K562 (cell line): ENCODE measurements around the gene EME1. TPM values are rescaled to one million over a fixed set of nuclear protein-coding genes. Genes with fewer than 3 reads are reported as not detected.
A peak's percentile ranks its signal among the peaks of the same experiment; 100 is the strongest.

Experiments
- BDP1 ChIP-seq: IDR thresholded peaks from 3 replicates; pipeline ENCODE4 v1.6.1; 2011; ENCODE audit not compliant: insufficient read length, insufficient read depth
- CREB1 ChIP-seq, 2 experiments: sonication (generic) in 1 of 2; formaldehyde crosslinking in 1 of 2; IDR thresholded peaks; 2 replicates each; pipeline versions ENCODE4 v1.6.1 to v1.8.0; 2012 to 2022; ENCODE audit warnings: inconsistent platforms in 1 of 2, mild to moderate bottlenecking in 1 of 2, missing genetic modification reagents in 1 of 2, moderate library complexity in 1 of 2
- CREBBP ChIP-seq: IDR thresholded peaks from one replicate; pipeline ENCODE4 v1.6.1; 2012; ENCODE audit warnings: low read depth, mild to moderate bottlenecking, control low read depth, inconsistent platforms, low read length
- MCM5 ChIP-seq: fragments of 450-650 bp; IDR thresholded peaks from 2 replicates; pipeline ENCODE4 v1.6.1; 2016; ENCODE audit warnings: low read depth
- NR2C2 ChIP-seq, 2 experiments: fragments of 200-800 bp in 1 of 2; sonication (Bioruptor generic) in 1 of 2; sonication (generic) in 1 of 2; formaldehyde crosslinking in 1 of 2; IDR thresholded peaks; 2 replicates each; pipeline versions ENCODE4 v1.6.1 to v1.8.0; 2016 to 2022; ENCODE audit warnings: mild to moderate bottlenecking in 1 of 2, missing compliant biosample characterization in 1 of 2, missing genetic modification characterization in 1 of 2, missing genetic modification reagents in 1 of 2
- PCBP1 ChIP-seq: fragments of 200-400 bp; formaldehyde crosslinking; IDR thresholded peaks from 2 replicates; pipeline ENCODE4 v1.6.1; 2018; ENCODE audit warnings: mild to moderate bottlenecking, low read depth, low read length; ENCODE audit not compliant: poor library complexity, severe bottlenecking
- PHF20 ChIP-seq: fragments of 450-650 bp; IDR thresholded peaks from 2 replicates; pipeline ENCODE4 v1.6.1; 2018; ENCODE audit not compliant: partially characterized antibody
- PTTG1 ChIP-seq: fragments of 450-650 bp; IDR thresholded peaks from 2 replicates; pipeline ENCODE4 v1.6.1; 2016; ENCODE audit warnings: low read depth, mild to moderate bottlenecking, missing genetic modification characterization, missing compliant biosample characterization
- RBFOX2 ChIP-seq: fragments of 200-400 bp; formaldehyde crosslinking; IDR thresholded peaks from 2 replicates; pipeline ENCODE4 v1.6.1; 2017; ENCODE audit warnings: low read depth, mild to moderate bottlenecking, low read length, moderate library complexity
- RFX7 ChIP-seq: fragments of 250-450 bp; sonication (Bioruptor Pico); IDR thresholded peaks from 2 replicates; pipeline ENCODE4 v1.5.1; 2021; ENCODE audit warnings: mild to moderate bottlenecking
- SUPT5H ChIP-seq: fragments of 450-650 bp; IDR thresholded peaks from 2 replicates; pipeline ENCODE4 v1.6.1; 2016
- ZBTB11 ChIP-seq, 3 experiments: fragments of 200-800 bp in 1 of 3; fragments of 250-450 bp in 1 of 3; fragments of 450-650 bp in 1 of 3; sonication (Bioruptor Pico) in 1 of 3; sonication (Bioruptor generic) in 1 of 3; formaldehyde crosslinking in 1 of 3; IDR thresholded peaks; 2 replicates each; pipeline versions ENCODE4 v1.6.1 to v1.8.0; 2016 to 2022; ENCODE audit warnings: mild to moderate bottlenecking in 2 of 3, missing genetic modification characterization in 2 of 3, missing compliant biosample characterization in 1 of 3, moderate library complexity in 1 of 3
- ZFPM2 ChIP-seq: fragments of 250-450 bp; sonication (Bioruptor Pico); IDR thresholded peaks from 2 replicates; pipeline ENCODE4 v1.5.1; 2022; ENCODE audit warnings: mild to moderate bottlenecking
- ZNF121 ChIP-seq: sonication (generic); formaldehyde crosslinking; conservative IDR thresholded peaks from 2 replicates; pipeline ENCODE4 v1.8.0; 2022; ENCODE audit warnings: missing genetic modification reagents
- polyA plus RNA-seq, 8 experiments: library from polyadenylated mRNA; depleted of rRNA in 4 of 8; stranded (reverse) in 5 of 8; unstranded in 3 of 8; fragments of >200 nt; fragmentation: Nextera tagmentation in 2 of 8; fragmentation: Illumina TruSeq in 1 of 8; extraction: Ambion mirVana in 2 of 8; extraction: Trizol in 1 of 8; gene quantifications; 2 replicates each; pipeline versions ENCODE4 v1.2.1 to v1.2.3, GENCODE V29; 2011 to 2014; ENCODE audit warnings: inconsistent platforms in 1 of 8, missing spikeins in 1 of 8
- total RNA-seq, 7 experiments: library from RNA; depleted of rRNA in 6 of 7; stranded (reverse); fragments of >200 nt in 6 of 7; fragmentation: Illumina TruSeq in 2 of 7; extraction: Trizol in 2 of 7; gene quantifications; 2 replicates each; pipeline versions ENCODE4 v1.2.1 to v1.2.3, GENCODE V29; 2011 to 2021; ENCODE audit warnings: low replicate concordance in 1 of 7
- TF ChIP-seq, protein P1 (sequence below): sonication (generic); formaldehyde crosslinking; IDR thresholded peaks from 2 replicates; pipeline ENCODE4 v1.8.0; 2022; ENCODE audit warnings: mild to moderate bottlenecking, missing genetic modification reagents

EME1 gene
- total and polyA plus RNA-seq, 9 of the 15 experiments (the other 6 are each of a cell fraction or from before 2014, with no cell fraction given): 14.6 to 44.1 (median 24.0) TPM

DNA sequence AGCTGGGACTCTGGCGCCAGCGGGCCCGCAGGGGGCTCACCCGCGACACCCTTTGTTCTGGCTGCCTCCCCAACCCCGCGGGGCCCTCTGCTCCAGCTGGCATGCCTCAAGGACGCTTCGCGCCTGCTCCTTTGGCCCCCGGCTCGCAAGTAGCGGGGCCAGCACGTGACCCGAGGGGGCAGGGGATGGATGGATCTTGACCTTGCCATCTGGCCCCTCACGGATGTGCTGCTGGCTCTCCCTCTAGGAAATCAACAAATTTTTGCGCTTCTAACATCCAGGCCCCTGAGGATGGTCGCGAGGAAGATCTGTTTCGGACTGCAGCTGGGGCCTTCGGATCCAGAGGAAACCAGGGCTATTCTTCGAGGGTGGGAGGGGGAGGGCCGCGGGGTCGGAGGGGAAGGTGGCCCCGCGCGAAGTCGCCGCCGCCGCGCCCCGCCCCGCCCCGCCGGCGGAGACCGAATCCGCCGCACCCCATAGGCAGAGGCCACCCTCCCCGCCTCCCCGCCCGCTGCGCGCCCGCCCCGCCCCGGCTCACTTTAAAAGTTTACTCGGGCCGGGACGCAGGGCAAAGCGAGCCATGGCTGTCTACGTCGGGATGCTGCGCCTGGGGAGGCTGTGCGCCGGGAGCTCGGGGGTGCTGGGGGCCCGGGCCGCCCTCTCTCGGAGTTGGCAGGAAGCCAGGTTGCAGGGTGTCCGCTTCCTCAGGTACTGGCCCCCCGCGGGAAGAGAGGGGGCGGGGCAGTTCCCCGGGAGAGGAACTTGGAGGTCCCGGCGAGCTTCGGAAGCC, 52.8 kb downstream of the EME1 start, which contains the start of gene ACSF2 (continued):
- 0 out of 6 replicates have a peak, but pooled peaks of 1 of the 3 experiments have one; percentile 22 for TF ChIP-seq ZBTB11 (CRISPR knock-in tag; IDR thresholded peaks at IDR 0.05)
- no peak for TF ChIP-seq ZFPM2 (CRISPR knock-in tag)
- no peak for TF ChIP-seq ZNF121 (CRISPR knock-in tag)
- TF ChIP-seq, protein P1, sequence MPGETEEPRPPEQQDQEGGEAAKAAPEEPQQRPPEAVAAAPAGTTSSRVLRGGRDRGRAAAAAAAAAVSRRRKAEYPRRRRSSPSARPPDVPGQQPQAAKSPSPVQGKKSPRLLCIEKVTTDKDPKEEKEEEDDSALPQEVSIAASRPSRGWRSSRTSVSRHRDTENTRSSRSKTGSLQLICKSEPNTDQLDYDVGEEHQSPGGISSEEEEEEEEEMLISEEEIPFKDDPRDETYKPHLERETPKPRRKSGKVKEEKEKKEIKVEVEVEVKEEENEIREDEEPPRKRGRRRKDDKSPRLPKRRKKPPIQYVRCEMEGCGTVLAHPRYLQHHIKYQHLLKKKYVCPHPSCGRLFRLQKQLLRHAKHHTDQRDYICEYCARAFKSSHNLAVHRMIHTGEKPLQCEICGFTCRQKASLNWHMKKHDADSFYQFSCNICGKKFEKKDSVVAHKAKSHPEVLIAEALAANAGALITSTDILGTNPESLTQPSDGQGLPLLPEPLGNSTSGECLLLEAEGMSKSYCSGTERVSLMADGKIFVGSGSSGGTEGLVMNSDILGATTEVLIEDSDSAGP (CRISPR knock-in tag): no peak
- no peak for TF ChIP-seq CREBBP
- no peak for TF ChIP-seq RFX7 (CRISPR knock-in tag)
- peak; percentile 73 for TF ChIP-seq RBFOX2
- TF ChIP-seq NR2C2 (CRISPR knock-in tag; IDR thresholded peaks at IDR 0.05): no peak
- TF ChIP-seq NR2C2 (tag; IDR thresholded peaks at IDR 0.05): peak; percentile 61; the same call in 1 of the 2 replicates
- TF ChIP-seq MCM5: no peak
- TF ChIP-seq PHF20: no peak
- TF ChIP-seq CREB1 (IDR thresholded peaks at IDR 0.05): no peak; the same call in 1 of the 2 replicates
- TF ChIP-seq CREB1 (CRISPR knock-in tag; IDR thresholded peaks at IDR 0.05): 0 out of 2 replicates have a peak, but pooled peaks have one; percentile 0
- no peak for TF ChIP-seq PTTG1 (tag)
- 0 out of 2 replicates have a peak, but pooled peaks have one; percentile 47 for TF ChIP-seq SUPT5H
- TF ChIP-seq PCBP1: no peak
- TF ChIP-seq BDP1: no peak
